K562 (cell line): ENCODE measurements around the gene MAD1L1.

ENCODE experiments used
- CREB1 ChIP-seq, 2 experiments: sonication (generic) in 1 of 2; formaldehyde crosslinking in 1 of 2; IDR thresholded peaks; 2 replicates each; pipeline versions ENCODE4 v1.6.1 to v1.8.0; 2012 to 2022; ENCODE audit warnings: inconsistent platforms in 1 of 2, mild to moderate bottlenecking in 1 of 2, missing genetic modification reagents in 1 of 2, moderate library complexity in 1 of 2
- L3MBTL2 ChIP-seq: fragments of 450-650 bp; IDR thresholded peaks from 2 replicates; pipeline ENCODE4 v1.6.1; 2016; ENCODE audit warnings: mild to moderate bottlenecking, moderate library complexity
- SAFB ChIP-seq: fragments of 200-400 bp; formaldehyde crosslinking; IDR thresholded peaks from 2 replicates; pipeline ENCODE4 v1.6.1; 2017; ENCODE audit warnings: low read depth, low read length, borderline replicate concordance

DNA sequence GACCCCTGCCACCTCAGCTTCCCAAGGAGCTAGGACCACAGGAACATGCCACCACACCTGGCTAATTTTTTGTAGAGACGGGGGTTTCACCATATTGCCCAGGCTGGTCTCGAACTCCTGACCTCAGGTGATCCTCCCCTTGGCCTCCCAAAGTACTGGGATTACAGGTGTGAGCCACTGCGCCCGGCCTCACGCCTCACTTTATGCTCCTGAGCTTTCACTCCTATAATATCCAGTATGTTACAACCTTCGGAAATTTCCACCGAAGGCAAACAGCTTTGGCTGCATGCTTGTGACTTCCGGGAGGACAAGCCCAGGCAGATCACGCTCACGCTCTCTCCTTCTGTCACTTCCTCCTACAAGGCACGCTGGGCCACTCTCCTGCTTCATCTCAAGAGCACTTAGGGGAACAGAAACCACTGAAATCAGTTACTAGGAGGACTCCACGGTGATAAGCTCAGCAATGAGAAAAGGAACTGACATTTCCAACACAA is 4.4 kb upstream of the MAD1L1 start:
- no peak for TF ChIP-seq SAFB
- no peak for TF ChIP-seq CREB1 (IDR thresholded peaks at IDR 0.05)
- no peak for TF ChIP-seq CREB1 (CRISPR knock-in tag; IDR thresholded peaks at IDR 0.05)
- no peak for TF ChIP-seq L3MBTL2
